Activated CD4-positive, alpha-beta T cell treated with anti-CD3 and anti-CD28 coated beads, Interleukin-2, amount 50 U/mL, for 48 hours (primary cell): ENCODE data around the gene CFAP43.
A peak's percentile ranks its signal among the peaks of the same experiment; 100 is the strongest.
"Not testable (repeated sequence)": the region's sequence is repeated elsewhere in the genome, so short reads cannot be mapped to it uniquely, and the experiment has no call there.

Source experiments
- DNase-seq, 2 experiments: peaks; one replicate each; pipeline ENCODE4 v3.0.0-alpha.2; 2020

CFAP43 gene

DNA sequence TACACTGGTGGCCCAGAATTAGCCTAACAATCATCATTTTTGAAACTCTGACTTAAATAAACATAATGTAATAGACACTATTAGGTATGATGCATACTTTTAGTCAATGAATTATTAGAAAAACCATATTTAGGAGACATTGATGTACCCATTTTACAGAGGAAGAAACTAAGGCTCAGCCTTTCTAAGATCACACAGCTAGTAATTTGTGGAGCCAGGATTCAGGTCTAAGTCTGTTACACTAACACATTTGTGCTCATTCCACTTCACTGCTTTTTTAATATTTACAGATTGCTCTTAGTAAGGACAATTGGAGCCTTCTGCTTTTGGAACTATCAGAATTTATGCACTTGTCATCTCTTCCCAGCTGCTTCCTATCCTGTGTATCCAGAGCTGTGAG lies 8.9 kb downstream of the CFAP43 start:
- DNase-seq: no peak

DNA sequence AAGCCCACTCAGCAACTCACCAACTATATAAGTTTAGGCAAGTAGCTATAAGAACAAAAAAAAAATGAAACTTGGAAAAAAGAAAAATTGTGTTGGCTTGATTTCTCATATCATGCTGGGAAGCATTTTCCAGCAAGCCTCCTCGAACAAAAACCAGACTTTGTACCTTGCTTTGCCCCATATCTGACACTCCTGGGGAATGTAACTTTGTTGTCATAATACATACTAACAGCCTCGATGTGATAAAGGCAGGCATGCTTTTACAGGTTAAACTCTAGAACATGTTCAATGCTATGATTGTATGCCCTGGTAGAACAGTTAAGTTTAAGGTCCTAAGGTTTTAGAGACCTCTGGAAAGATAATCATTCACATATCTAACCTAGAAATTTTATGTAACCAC lies 11.6 kb downstream of the CFAP43 start:
- DNase-seq: no peak

DNA sequence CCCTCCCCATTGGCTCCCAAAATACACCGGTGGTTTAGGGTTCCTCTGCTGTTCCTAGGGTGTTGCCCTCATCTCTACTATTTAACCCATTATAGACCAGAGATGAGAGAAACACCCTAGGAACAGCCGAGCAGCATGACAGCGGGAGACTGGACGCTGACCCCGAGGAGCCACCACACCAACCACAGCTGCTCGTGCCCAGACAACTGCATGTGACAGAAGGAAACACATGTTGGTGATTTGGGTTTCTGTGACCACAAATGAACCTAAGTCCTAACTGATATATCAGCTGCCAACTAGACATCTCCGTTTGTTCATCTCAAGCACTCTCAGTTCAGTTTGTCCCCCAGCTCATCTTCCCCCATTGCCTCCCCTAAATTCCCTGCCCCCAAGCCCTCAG lies 13.4 kb downstream of the CFAP43 start:
- DNase-seq: no peak

DNA sequence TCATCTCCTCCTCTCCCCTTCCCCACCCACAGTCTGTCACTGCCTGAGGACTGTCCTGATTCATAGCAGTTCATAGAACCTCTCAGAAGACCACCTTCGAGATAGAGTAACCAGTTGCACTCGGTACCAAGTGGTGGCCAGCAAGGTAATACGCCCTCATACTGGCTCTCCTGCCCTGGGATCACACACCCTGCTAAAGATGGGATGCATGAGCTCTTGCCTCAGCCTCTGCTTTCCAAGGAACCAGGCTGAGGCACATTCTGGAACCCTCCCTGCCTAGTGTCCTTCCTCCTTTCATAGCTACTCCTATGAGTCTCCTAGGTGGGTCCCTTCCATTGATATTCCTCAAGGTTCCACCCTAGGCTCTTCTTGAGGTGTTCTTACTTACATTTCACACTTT lies 15.5 kb downstream of the CFAP43 start:
- DNase-seq: no peak

DNA sequence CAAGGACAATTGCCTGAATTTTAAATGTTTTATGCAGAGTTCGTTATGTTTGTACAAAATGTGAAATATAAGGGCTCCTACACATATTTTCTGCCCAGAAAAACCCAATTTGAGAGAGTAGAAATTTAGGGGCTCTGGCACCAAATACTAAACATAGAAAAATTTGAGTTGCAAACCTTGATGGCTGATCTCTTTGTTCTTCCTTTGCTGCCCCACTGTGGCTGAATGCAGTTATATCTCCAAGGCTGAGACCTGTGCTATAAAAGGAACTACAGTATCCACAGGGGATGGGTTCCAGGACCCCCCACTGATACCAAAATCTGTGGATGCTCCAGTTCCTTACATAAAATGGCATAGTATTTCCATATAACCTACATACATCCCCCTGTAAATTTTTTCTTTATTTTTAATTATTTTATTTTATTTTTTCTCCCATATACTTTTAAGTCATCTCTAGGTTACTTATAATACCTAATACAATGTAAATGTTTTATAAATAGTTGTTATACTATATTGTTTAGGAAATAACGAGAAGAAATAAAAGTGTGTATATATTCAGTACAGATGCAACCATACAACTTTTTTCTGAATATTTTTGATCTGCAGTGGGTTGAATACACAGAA lies 22.5 kb downstream of the CFAP43 start:
- peak; percentile 21 to 35 for DNase-seq

DNA sequence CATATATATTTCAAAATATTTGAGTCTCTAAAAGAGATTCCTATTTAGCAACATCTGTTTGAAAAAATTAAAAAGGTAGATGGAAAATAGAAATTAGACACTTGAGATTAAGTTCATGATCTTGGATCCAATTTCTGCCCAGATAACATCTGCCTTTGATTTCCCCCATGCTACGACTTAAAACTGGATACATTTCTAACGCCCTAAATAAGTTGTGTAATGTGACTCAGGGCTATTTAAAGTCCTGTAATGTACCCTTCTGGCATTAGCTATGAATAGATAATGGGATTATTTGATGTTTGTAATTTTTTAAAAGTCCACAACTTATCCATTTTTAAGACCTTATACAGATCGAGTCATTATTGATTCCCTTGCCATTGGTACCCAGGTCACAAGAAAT lies 23.4 kb downstream of the CFAP43 start:
- no peak for DNase-seq

DNA sequence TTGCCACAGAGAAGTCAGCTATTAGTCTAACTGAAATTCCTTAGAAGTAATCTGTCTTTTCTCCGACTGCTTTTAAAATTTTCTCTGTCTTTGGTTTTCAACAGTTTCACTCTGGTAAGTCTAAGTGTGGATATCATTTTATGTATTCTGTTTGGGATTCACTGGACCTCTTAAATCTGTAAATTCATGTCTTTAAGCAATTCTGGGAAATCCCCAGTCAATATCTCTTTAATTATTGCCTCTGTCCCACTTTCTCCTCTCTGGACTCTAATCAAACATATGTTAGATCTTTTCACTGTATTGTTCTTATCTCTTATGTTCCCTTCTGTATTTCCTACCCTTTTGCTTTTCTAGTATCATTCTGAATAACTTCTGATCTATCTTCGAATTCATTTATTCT lies 29.9 kb downstream of the CFAP43 start:
- no peak for DNase-seq

DNA sequence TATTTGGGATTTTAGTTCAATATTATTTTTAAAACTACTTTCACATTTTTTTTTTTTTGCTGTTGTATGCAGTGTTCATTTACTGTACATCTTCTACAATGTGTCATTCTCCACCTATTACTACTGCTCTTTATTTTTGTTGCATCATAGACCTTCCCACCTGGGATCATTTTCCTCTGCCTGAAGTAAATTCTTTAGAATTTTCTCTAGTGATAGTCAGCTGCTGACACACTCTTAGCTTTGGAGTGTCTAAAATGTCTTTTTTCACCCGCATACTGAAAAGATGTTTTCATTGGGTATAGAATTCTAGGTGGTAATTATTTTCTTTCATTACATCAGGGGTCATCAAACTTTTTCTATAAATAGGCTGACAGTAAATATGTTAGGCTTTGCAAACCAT lies 30.5 kb downstream of the CFAP43 start:
- DNase-seq: no peak

DNA sequence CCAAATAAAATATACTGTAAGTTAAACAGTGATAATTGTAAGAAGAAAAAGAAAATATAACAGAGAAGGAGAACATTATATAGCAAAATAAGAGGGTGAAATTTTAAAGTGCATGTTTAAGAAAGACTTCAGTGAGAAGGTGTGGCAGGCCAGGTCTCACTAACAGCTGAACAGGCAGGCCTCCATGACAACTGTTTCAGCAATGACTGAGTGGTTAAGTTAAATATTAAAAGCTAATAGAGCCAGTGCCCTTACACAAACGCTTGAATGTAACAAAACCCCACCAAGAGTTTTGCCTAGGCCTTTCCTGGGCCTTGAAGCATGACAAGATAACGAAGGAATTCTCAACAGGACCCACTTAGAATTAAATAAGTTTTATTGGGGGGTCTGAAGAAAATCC lies 32.6 kb downstream of the CFAP43 start:
- no peak for DNase-seq

DNA sequence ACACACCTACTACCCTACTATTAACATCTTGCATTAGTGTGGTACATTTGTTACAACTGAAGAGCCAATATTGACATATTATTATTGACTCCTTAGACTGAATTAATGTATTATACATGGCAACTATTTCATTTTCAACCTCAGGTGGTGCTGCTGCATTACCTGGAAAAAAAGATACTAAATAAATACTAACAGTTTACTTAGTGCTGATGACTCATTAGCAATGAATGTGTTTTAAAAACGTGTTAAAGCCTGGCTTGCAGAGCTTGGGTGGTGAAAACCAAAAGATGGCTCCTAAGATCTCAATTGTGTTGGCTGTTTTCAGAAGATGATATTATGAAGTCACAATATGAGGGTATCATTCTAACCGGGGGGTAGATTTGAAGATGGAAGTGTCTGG lies 34.8 kb downstream of the CFAP43 start:
- DNase-seq: no peak

DNA sequence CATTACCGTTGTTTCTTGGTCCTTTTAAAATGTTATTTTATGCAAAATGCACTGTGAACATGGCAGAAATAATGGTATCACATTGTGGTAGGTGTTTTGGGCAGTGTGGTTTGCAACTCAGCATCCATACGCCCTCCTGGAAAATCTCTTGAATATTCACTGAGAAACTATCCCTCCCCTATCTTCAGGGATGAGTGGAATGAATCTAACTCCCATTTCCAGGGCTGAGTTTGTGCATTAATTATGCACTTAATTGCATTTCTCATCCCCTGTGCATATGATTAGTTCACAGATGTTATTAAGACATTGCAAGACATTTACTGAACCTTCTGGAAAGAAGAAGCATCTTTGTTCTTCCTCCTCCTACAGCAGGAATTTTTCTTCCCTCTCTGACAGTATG lies 36.5 kb downstream of the CFAP43 start:
- no peak for DNase-seq

DNA sequence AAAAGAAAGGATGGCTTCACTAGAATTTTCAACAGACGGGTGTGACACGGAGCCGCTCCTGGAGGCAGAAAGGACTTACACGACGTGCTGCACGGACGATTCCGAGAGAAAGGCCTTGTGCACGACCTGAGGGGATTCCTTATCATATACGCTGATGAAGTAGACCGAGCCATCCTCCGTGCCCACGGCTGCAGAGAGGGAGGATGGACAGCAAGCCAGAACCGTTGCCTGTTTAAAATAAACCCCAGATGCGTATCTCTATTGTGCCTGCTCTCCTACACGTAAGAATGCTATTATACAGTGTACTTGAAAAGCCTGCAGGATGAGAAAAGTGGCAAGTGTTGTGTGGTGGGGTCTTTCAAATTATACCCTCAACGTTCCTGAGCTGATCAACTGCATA lies 38.4 kb downstream of the CFAP43 start:
- no peak for DNase-seq

DNA sequence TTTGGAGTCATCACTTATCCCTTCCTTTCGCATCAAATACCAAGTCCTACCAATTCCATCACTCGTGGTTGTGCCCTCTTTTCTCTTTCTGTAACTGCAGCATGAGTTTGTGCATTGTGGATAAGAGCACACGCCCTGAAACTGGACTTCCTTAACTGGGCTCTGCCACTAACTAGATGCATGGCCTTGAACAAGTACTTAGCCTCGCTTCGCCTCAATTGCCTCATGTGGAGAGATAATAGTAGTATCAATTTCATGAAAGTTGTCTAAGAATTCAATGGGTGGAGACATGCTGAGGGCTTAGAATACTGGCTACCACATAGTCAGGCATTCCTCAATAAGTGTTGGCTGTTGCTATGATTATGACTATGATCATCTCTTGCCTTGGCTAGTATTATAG lies 41.5 kb downstream of the CFAP43 start:
- no peak for DNase-seq

DNA sequence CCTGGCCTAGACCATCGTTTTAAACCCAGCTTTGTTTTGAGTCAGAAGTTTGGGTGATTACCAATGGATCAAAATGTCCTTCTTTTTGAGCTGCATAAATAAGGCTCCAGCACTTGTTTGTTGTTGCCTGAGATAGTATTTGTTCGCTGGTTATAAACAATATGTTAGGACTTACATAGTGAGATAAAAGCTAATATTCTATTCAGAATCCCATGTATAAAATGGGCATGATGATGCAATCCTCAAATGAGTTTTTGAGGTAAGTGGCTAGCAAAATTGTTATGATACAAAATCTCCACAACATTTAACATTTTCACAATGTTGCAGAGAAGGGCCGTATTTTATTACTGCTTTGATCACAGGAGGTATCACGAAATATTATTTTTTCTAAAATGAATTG lies 48.5 kb downstream of the CFAP43 start:
- DNase-seq: no peak

DNA sequence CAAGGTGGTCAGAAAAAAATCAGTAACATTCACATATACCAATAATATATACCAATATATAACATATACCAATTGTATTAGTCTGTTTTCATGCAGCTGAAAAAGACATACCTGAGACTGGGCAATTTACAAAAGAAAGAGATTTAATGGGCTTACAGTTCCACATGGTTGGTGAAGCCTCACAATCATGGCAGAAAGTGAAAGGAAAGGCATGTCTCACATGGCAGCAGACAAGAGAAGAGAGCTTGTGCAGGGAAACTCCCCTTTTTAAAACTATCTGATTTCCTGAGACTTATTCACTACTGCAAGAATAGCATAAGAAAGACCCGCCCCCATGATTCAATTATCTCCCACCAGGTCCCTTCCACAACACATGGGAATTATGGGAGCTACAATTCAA lies 58.0 kb downstream of the CFAP43 start:
- not testable (repeated sequence) for DNase-seq

DNA sequence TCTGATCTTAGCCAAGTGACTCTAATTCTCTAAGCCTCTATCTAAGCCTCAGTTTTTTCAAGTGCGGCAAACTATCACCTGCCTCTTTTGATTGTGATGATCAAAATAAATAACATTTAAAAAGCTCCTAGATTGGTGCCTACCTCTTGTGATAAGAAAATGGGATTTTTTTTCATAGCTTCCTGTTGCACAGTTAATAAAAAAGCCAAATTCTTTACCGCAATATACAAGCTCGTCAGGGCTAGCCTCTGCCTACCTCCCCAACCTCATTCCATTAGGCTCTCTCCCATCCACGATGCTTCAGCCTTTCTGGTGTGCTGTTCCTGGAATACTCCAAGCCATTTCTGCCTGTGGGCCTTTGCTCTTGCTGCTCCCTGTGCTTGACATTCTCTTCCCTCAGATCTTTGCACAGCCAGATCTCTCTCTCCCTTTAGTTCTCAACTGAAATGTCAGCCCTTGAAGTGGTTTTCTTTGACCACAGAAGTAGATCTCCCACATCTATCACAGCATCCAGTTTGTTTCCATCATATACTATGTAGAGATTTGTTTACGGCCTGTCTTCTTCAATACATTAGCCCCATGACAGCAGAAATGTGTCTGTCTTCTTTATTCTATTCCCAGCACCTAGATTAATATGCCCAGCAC lies 61.4 kb downstream of the CFAP43 start:
- DNase-seq: no peak

DNA sequence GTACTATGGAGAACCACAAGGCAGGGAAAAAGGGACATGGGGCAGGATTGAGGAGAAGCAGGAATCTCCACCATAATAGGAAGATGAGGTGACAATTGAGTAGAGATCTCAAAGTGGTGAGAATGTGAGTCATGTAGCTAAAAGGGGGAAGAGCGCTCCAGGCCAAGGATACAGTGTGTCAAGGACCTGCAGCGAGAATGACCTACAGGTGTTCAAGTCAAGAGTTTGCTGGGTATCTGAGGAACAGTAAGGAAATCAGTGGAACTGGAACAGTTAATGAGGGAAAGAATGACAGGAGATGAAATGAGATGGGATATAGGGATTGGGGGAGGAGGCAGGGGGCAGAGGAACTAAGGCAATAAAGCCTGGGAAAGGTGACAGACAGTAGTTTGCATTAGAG lies 76.6 kb downstream of the CFAP43 start:
- DNase-seq: no peak

DNA sequence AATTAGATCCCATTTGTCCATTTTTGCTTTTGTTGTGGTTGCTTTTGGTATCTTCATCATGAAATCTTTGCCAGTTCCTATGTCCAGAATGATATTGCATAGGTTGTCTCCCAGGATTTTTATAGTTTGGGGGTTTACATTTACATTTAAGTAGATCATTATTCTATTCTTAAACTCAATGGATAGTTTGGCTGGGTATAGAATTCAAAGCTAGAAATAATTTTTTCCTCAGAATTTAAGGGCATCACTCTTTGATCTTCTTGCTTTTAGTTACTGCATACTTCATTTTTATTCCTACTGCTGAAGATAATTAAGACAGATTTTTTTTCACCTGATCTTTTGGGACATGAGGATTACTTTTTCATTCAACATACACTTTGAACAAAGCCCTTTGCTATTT lies 80.4 kb downstream of the CFAP43 start:
- no peak for DNase-seq

DNA sequence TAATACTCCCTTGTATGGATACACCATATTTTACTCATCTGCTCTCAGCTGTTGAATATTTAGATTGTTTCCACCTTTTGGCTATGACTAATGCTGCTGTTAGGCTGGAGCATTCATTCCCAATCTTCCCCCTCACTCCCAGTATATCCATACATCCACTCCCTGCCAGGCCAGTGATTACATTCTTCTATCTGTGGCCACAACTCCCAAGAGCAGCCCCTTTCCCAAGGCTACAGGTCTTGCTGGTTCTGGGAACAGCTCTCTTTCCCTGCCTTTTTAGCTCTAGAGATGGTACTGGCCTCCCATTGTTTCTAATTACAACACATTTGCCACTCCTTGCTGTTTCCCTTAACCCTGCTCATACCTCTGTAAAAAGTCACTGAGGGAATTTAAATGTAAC lies 82.0 kb downstream of the CFAP43 start:
- no peak for DNase-seq

DNA sequence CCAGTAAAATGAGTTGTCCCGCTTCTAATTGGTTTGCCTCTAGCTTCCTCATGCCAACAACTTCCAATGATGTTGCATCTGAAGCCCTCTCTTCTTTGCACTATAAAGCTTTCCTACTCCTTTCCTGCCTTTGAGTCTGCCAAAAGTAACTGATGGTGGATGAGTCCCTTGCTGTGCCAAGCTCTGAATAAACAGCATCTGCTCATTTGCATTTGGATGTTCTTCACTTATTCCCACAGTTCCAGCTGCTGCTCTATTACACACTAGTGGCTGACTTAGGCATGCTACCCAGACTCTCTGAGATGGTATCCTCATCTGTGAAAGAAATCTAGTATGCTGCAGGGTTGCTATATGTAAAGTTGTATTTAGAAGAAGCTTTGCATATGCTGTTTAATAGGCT lies 85.3 kb downstream of the CFAP43 start:
- DNase-seq: no peak

DNA sequence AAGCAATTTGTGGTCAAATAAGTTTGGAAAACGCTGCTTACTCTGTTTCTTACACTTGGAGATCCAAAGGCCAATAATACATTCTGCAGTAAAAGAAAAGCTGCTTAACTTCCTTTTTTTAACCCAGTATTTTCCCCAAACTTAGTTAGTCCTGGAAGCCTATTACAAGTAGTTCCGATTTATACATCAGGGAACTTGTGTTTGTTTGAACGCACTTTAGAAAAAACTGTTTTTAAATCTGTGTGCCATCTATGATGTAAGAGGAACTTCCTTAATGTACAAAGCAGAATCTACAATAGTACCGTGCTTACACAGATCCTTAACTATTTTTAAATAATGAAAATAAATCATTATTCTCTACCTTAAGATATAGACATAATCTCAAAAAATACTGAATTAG lies 87.2 kb downstream of the CFAP43 start:
- no peak for DNase-seq

DNA sequence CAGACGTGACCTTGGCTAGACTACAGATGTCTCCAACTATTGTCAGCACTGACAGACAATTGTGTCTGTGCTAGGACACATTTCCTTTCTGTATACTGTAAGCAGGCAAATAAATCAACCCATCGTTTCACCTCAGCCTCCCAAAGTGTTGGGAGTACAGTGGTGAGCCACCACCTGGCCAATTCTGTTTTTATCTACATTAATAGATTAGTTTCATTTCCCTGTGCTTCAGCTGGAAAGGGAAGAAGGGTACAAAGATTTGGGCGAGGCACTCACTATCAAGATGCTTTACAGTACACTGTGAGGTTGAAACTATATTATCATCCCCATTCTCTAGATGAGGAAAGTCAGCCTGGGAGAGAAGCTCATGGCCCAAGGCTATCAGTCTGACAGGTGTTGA lies 88.3 kb downstream of the CFAP43 start:
- no peak for DNase-seq

DNA sequence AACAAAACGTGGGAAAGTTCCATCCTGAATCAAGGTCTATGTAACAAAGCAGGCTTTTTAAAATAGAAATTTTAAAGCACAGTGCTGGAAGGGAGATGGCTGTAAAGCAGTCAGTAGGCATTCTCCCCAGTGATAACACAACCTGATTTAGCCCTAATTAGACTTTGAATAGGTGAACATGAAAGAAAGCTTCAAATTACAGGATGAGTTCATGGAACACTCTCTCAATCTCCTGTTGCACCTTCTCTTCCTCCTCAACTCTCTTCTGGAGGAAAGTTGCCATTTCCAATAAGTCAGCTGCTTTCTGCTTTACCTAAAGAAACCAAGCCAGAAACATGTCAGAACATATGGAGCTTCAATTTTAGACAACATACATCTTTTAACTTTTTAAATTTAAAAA lies 90.1 kb downstream of the CFAP43 start:
- no peak for DNase-seq

DNA sequence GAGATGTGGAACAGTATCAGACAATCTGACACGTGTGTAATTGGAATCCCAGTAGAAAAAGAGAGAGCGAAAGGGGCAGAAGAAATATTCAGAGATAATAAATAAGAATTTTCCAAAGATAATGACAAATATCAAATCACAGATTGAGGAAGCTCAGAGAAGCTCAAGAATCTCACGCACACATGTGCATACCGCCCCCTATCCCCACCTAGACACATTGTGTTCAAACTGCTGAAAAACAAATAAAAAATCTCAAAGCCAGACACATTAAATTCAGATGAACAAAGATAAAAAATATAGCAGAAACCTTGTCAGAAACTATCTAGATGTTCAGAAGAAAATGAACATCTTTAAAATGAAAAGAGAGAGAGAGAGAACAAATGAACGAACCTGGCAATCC lies 92.9 kb downstream of the CFAP43 start:
- DNase-seq: no peak

DNA sequence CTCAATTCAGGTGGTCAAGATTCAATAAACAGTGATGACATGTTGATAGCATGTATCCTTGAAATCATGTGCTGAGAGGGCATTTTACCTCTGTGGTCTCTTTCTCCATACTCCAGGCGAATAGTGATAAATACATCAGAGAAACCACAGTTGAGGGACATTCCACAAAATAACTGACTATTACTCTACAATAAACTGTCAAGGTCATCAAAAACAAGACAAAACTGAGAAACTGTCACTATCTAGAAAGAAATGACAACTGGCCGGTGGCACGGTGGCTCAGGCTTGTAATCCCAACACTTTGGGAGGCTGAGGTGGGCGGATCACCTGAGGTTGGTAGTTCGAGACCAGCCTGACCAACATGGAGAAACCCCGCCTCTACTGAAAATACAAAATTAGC lies 94.0 kb downstream of the CFAP43 start:
- DNase-seq: no peak
